Stimulated activated naive CD8-positive, alpha-beta T cell treated with anti-CD3 and anti-CD28 coated beads, Interleukin-15, Interleukin-2, amounts not matched to agents 100 ng/mL and 50 ng/mL, for 24 hours (primary cell): ENCODE data around the gene CNTN4.

Experiments used
- H3K27ac Mint-ChIP-seq: one replicate; pipeline ENCODE4 v1.8.0; 2021; ENCODE audit warnings: mild to moderate bottlenecking, mixed read lengths
- H3K27me3 Mint-ChIP-seq: one replicate; pipeline ENCODE4 v1.8.0; 2021; ENCODE audit warnings: mixed read lengths
- H3K36me3 Mint-ChIP-seq: one replicate; pipeline ENCODE4 v1.8.0; 2021; ENCODE audit warnings: low read depth, mixed read lengths
- H3K4me1 Mint-ChIP-seq: one replicate; pipeline ENCODE4 v1.8.0; 2021; ENCODE audit warnings: low read depth, mixed read lengths
- H3K4me3 Mint-ChIP-seq: one replicate; pipeline ENCODE4 v1.8.0; 2021; ENCODE audit warnings: mild to moderate bottlenecking, mixed read lengths
- H3K9me3 Mint-ChIP-seq: one replicate; pipeline ENCODE4 v1.8.0; 2021; ENCODE audit warnings: mixed read lengths

Gene CNTN4

DNA sequence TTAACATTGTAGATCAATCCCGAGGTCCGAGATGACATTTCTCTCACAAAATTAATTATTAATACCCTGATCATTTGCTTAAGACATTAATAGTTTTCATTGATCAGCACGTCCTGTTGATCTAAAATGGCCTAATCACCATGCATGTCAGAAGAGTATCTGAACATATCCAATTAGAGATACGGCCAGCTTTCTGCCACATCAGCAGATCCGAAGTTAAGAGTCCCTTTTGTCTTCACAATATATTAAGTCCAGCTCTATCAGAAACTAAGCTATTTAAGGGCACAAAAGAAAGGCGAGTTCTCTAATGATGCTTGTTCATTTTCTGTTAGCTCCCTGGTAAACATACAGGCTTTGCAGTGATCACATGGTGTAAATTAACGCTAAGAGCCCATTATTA is 470.3 kb downstream of the CNTN4 start:
- no peaks in the 10 kb centered on the region for H3K36me3 Mint-ChIP-seq
- no peak overlapping the region for H3K27ac Mint-ChIP-seq
- H3K4me1 Mint-ChIP-seq = no peaks in the 10 kb centered on the region
- no peaks in the 10 kb centered on the region for H3K9me3 Mint-ChIP-seq
- H3K27me3 Mint-ChIP-seq = no peaks in the 10 kb centered on the region
- no peak overlapping the region for H3K4me3 Mint-ChIP-seq

- no peaks in the 10 kb centered on the region for H3K36me3 Mint-ChIP-seq
- H3K9me3 Mint-ChIP-seq = no peaks in the 10 kb centered on the region
- H3K4me1 Mint-ChIP-seq = no peaks in the 10 kb centered on the region
- H3K27me3 Mint-ChIP-seq = peaks cover 7% of the 10 kb centered on the region
- H3K27ac Mint-ChIP-seq = no peak overlapping the region
- H3K4me3 Mint-ChIP-seq = no peak overlapping the region
Measured at GRCh38 chr3:2577571-2577970, 478.9 kb downstream of the CNTN4 start.

DNA sequence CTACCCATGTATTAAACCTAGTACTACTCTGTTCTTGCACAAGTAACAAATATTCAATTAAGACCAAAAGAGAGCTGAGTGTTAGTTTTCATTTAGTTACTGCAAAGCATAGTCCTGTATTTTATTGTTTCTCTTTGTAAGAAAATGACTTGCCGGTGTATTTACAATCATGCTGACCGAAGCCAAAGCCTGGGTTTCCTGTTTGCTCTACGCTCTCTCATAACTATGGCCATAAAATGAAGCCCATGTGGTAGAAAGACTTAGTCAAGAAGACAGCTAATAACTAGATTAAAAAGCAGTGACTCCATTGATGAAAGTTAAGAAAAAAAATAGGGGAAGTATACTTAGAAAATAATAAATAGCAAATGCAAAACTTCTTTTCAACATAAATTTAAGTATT is 479.9 kb downstream of the CNTN4 start:
- Mint-ChIP-seq H3K4me1 (no peaks in the 10 kb centered on the region), H3K36me3 (no peaks in the 10 kb centered on the region), H3K27ac (no peak overlapping the region), H3K27me3 (peaks cover 7% of the 10 kb centered on the region), H3K4me3 (no peak overlapping the region), H3K9me3 (no peaks in the 10 kb centered on the region)

DNA sequence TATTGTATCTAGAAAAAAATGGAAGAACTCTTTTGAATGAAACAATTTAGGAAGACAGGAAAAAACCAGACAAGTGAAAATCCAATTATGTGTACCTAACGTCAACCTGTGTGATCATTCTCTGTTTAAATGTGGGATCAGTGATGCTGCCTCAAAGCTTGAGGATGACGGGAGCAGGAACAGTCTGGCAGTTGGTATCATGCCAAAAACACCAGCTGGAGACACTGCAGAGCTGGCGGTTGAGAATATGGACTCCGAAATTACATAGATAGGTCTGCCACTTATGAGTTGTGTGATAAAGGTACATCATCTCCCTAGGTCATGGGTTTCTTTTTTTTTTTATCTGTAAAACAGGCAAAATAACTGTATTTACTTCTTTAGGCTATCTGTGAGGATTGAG is 480.5 kb downstream of the CNTN4 start:
- Mint-ChIP-seq H3K27ac (no peak overlapping the region), H3K27me3 (peaks cover 7% of the 10 kb centered on the region), H3K9me3 (no peaks in the 10 kb centered on the region), H3K4me3 (no peak overlapping the region), H3K36me3 (no peaks in the 10 kb centered on the region), H3K4me1 (no peaks in the 10 kb centered on the region)

DNA sequence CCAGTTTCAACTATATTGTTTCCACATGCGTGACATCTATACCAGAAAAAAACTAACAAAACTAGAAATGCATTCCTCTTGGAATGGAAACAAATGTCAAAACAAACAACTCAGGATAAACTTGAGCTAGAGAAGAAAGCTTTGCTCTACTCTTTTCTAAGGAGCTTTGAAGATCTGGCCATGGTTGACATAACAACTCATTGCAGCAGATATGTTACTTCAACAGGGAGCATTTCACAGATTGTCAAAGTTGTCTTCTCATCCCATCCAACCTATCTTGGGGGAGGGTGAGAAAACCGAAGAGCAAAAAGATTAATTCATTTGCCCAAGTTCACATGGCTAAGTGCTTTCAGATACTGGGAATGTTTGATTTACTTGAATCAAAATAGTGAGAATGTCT is 484.4 kb downstream of the CNTN4 start:
- Mint-ChIP-seq H3K9me3 (peaks cover 5% of the 10 kb centered on the region), H3K36me3 (no peaks in the 10 kb centered on the region), H3K4me1 (no peaks in the 10 kb centered on the region), H3K4me3 (no peak overlapping the region), H3K27ac (no peak overlapping the region), H3K27me3 (peaks cover 7% of the 10 kb centered on the region)

- H3K4me3 Mint-ChIP-seq = no peak overlapping the region
- no peaks in the 10 kb centered on the region for H3K36me3 Mint-ChIP-seq
- no peaks in the 10 kb centered on the region for H3K27me3 Mint-ChIP-seq
- no peak overlapping the region for H3K27ac Mint-ChIP-seq
- no peaks in the 10 kb centered on the region for H3K4me1 Mint-ChIP-seq
- H3K9me3 Mint-ChIP-seq = peaks cover 5% of the 10 kb centered on the region
Measured at GRCh38 chr3:2589336-2589969, 490.8 kb downstream of the CNTN4 start.

- no peaks in the 10 kb centered on the region for H3K9me3 Mint-ChIP-seq
- H3K4me1 Mint-ChIP-seq = no peaks in the 10 kb centered on the region
- H3K27ac Mint-ChIP-seq = no peak overlapping the region
- no peaks in the 10 kb centered on the region for H3K27me3 Mint-ChIP-seq
- H3K36me3 Mint-ChIP-seq = no peaks in the 10 kb centered on the region
- no peak overlapping the region for H3K4me3 Mint-ChIP-seq
Measured at GRCh38 chr3:2595486-2595885, 496.8 kb downstream of the CNTN4 start.

- Mint-ChIP-seq H3K4me1 (no peaks in the 10 kb centered on the region), H3K9me3 (no peaks in the 10 kb centered on the region), H3K27ac (no peak overlapping the region), H3K36me3 (no peaks in the 10 kb centered on the region), H3K27me3 (no peaks in the 10 kb centered on the region), H3K4me3 (no peak overlapping the region)
Measured at GRCh38 chr3:2597615-2598014, 498.9 kb downstream of the CNTN4 start.

DNA sequence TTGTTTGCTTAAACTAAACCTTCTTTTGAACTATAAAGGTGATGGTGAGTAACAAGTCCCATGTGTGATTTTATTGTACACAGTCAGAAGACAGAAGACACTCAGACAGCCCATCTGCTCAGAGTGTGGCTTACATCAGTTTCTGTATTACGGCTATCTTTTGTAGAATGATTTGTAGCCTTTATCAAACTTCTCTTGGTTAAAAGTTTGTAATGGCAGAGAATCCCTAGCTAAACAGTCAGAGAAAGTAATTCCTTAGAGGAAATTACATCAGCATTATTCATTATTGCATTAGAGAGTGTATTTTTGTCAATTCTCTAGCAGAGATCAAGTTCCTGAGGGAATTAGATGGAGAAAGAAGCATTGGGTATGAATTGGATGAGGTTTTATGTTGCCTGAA is 500.8 kb downstream of the CNTN4 start:
- no peaks in the 10 kb centered on the region for H3K4me1 Mint-ChIP-seq
- H3K9me3 Mint-ChIP-seq = no peaks in the 10 kb centered on the region
- no peak overlapping the region for H3K27ac Mint-ChIP-seq
- H3K36me3 Mint-ChIP-seq = no peaks in the 10 kb centered on the region
- no peaks in the 10 kb centered on the region for H3K27me3 Mint-ChIP-seq
- no peak overlapping the region for H3K4me3 Mint-ChIP-seq

GRCh38 chr3:2603692-2604289 is 505.1 kb downstream of the CNTN4 start:
- Mint-ChIP-seq H3K27me3 (no peaks in the 10 kb centered on the region), H3K4me3 (no peak overlapping the region), H3K36me3 (no peaks in the 10 kb centered on the region), H3K4me1 (no peaks in the 10 kb centered on the region), H3K27ac (no peak overlapping the region), H3K9me3 (no peaks in the 10 kb centered on the region)

GRCh38 chr3:2614578-2614977 is 515.9 kb downstream of the CNTN4 start:
- Mint-ChIP-seq H3K4me3 (no peak overlapping the region), H3K9me3 (peaks cover 9% of the 10 kb centered on the region), H3K27ac (no peak overlapping the region), H3K4me1 (no peaks in the 10 kb centered on the region), H3K27me3 (no peaks in the 10 kb centered on the region), H3K36me3 (no peaks in the 10 kb centered on the region)

- Mint-ChIP-seq H3K27ac (no peak overlapping the region), H3K4me3 (no peak overlapping the region), H3K4me1 (no peaks in the 10 kb centered on the region), H3K36me3 (no peaks in the 10 kb centered on the region), H3K9me3 (peaks cover 9% of the 10 kb centered on the region), H3K27me3 (no peaks in the 10 kb centered on the region)
Measured at GRCh38 chr3:2615080-2615479, 516.4 kb downstream of the CNTN4 start.

- Mint-ChIP-seq H3K9me3 (no peaks in the 10 kb centered on the region), H3K27ac (no peak overlapping the region), H3K4me3 (no peak overlapping the region), H3K36me3 (no peaks in the 10 kb centered on the region), H3K27me3 (no peaks in the 10 kb centered on the region), H3K4me1 (no peaks in the 10 kb centered on the region)
Measured at GRCh38 chr3:2623436-2623835, 524.8 kb downstream of the CNTN4 start.

DNA sequence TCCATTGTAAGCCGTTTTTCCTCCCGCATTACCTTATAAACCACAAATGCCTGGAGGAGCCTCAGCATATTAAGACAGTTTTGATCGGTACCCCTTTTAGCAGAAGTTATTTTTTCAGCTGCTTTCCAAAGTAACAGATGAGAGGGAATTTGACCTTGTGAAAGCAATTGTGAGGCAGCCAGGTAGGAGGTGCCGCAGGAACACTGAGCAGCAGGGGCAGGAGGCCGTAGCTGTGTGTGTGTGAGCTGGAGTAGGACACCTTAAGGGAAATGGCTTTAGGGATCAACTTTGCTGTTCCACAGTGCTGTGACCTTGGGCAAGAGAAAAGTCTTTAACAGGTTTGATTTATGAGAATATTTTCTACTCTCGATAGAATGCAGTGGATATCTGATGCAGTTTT is 529.5 kb downstream of the CNTN4 start:
- no peak overlapping the region for H3K4me3 Mint-ChIP-seq
- no peaks in the 10 kb centered on the region for H3K4me1 Mint-ChIP-seq
- no peaks in the 10 kb centered on the region for H3K36me3 Mint-ChIP-seq
- no peak overlapping the region for H3K27ac Mint-ChIP-seq
- no peaks in the 10 kb centered on the region for H3K9me3 Mint-ChIP-seq
- H3K27me3 Mint-ChIP-seq = no peaks in the 10 kb centered on the region

DNA sequence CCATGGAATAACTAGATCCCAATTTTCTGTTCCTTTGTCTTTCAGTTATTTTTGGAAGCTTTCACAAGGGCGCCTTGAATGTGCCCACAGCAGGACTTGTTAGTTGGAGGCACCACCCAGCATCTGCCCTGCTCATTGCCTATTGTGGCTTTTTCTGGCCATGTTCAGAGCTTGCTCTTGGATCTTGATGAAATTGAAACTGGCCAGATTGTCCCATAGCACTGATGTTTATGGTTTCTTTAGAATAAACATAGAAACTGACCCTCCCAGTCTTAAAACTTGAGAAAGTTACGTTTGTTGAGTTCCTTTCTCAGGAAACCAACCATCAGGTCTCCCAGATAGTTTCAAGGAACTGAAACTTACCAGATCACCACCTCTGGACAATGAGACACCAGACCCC is 536.8 kb downstream of the CNTN4 start:
- Mint-ChIP-seq H3K27ac (no peak overlapping the region), H3K9me3 (peaks cover 4% of the 10 kb centered on the region), H3K4me3 (no peak overlapping the region), H3K4me1 (no peaks in the 10 kb centered on the region), H3K36me3 (no peaks in the 10 kb centered on the region), H3K27me3 (no peaks in the 10 kb centered on the region)

GRCh38 chr3:2643606-2644005 is 544.9 kb downstream of the CNTN4 start:
- Mint-ChIP-seq H3K36me3 (no peaks in the 10 kb centered on the region), H3K27ac (no peak overlapping the region), H3K4me1 (no peaks in the 10 kb centered on the region), H3K9me3 (no peaks in the 10 kb centered on the region), H3K27me3 (no peaks in the 10 kb centered on the region), H3K4me3 (no peak overlapping the region)
